Measurements from ENCODE around the gene FRRS1L. TPM values are rescaled to one million over a fixed set of nuclear protein-coding genes. Genes with fewer than 3 reads are reported as not detected.

Gene FRRS1L
- total and polyA plus RNA-seq, 2 donors (not counting 1 experiment from before 2014, with no cell fraction given): not detected

- H3K9me3 Mint-ChIP-seq (ENCODE audit: insufficient read depth): no peaks in the 10 kb centered on the region
- intact Hi-C loops (cut with micrococcal nuclease): no loop called here
Measured at GRCh38 chr9:109086221-109086620, 80.8 kb downstream of the FRRS1L start.

GRCh38 chr9:109085510-109085909, 81.5 kb downstream of the FRRS1L start:
- ATAC-seq (ENCODE audit: low read depth) (no peak), DNase-seq (no peak)
- Mint-ChIP-seq H3K4me1 (peaks cover 3% of the 10 kb centered on the region), H3K4me3 (no peak overlapping the region), H3K27me3 (no peaks in the 10 kb centered on the region), H3K27ac (no peak overlapping the region), H3K9me3 (ENCODE audit: insufficient read depth) (no peaks in the 10 kb centered on the region)
- CTCF ChIA-PET: no interaction called here
- intact Hi-C loops (cut with micrococcal nuclease): no loop called here
- H3K4me1 ChIP-seq (ENCODE audit: control insufficient read depth in 2 of 2, insufficient read depth in 2 of 2, low read length in 2 of 2): no peaks in the 10 kb centered on the region
- TF ChIP-seq CTCF (IDR thresholded peaks at IDR 0.05) (no peak), EZH2 (IDR thresholded peaks at IDR 0.05; ENCODE audit: borderline replicate concordance, insufficient read depth, low read depth, low read length, poor library complexity, severe bottlenecking) (no peak)
- H3K27me3 ChIP-seq (replicated peaks in 1 of 4; ENCODE audit: control extremely low read depth in 1 of 4, control insufficient read depth in 3 of 4, insufficient read depth in 4 of 4, low read length in 3 of 4): no peaks in the 10 kb centered on the region
- no peaks in the 10 kb centered on the region for H4K20me1 ChIP-seq (ENCODE audit: control insufficient read depth, insufficient read depth, low read length, poor library complexity, severe bottlenecking)
- no peak overlapping the region for H3K4me3 ChIP-seq (ENCODE audit: control extremely low read depth in 1 of 5, extremely low read depth in 1 of 5, insufficient read depth in 1 of 5, low read depth in 2 of 5, low read length in 4 of 5)
- POLR2A ChIA-PET: no interaction called here
- H3K4me2 ChIP-seq (replicated peaks; ENCODE audit: low read depth, low read length, poor library complexity, severe bottlenecking): no peak overlapping the region
- H3K9me3 ChIP-seq (ENCODE audit: control extremely low read depth in 1 of 3, control insufficient read depth in 2 of 3, insufficient read depth in 1 of 3, low read length in 2 of 3): no peaks in the 10 kb centered on the region
- H3K36me3 ChIP-seq (replicated peaks in 1 of 2; ENCODE audit: control extremely low read depth in 1 of 2, control insufficient read depth in 1 of 2, extremely low read depth in 1 of 2, insufficient read depth in 2 of 2, low read length in 1 of 2): peaks cover 0 to 55% of the 10 kb centered on the region in 2 experiments
- no peaks in the 10 kb centered on the region for H3K79me2 ChIP-seq (ENCODE audit: control insufficient read depth, insufficient read depth, low read length)
- no peak overlapping the region for H3K27ac ChIP-seq (ENCODE audit: low read length in 2 of 2)
- H2AFZ ChIP-seq (ENCODE audit: insufficient read depth, low read depth, low read length, poor library complexity, severe bottlenecking): no peak overlapping the region
- H3K9ac ChIP-seq (ENCODE audit: low read length): no peak overlapping the region

More at GRCh38 chr9:109086221-109086620, 80.8 kb downstream of the FRRS1L start:
- Mint-ChIP-seq H3K27ac (no peak overlapping the region), H3K4me3 (no peak overlapping the region), H3K4me1 (peaks cover 3% of the 10 kb centered on the region), H3K27me3 (no peaks in the 10 kb centered on the region)
- H3K9ac ChIP-seq (ENCODE audit: low read length): no peak overlapping the region
- ChIA-PET POLR2A (no interaction called here), CTCF (no interaction called here)
- no peak overlapping the region for H3K27ac ChIP-seq (ENCODE audit: low read length in 2 of 2)
- 77% methylated on average over 3 of the region's 3 CpGs for WGBS (ENCODE audit: insufficient coverage)
- peaks cover 0 to 59% of the 10 kb centered on the region in 2 experiments for H3K36me3 ChIP-seq (replicated peaks in 1 of 2; ENCODE audit: control extremely low read depth in 1 of 2, control insufficient read depth in 1 of 2, extremely low read depth in 1 of 2, insufficient read depth in 2 of 2, low read length in 1 of 2)
- H3K27me3 ChIP-seq (replicated peaks in 1 of 4; ENCODE audit: control extremely low read depth in 1 of 4, control insufficient read depth in 3 of 4, insufficient read depth in 4 of 4, low read length in 3 of 4): no peaks in the 10 kb centered on the region
- no peaks in the 10 kb centered on the region for H4K20me1 ChIP-seq (ENCODE audit: control insufficient read depth, insufficient read depth, low read length, poor library complexity, severe bottlenecking)
- H3K9me3 ChIP-seq (ENCODE audit: control extremely low read depth in 1 of 3, control insufficient read depth in 2 of 3, insufficient read depth in 1 of 3, low read length in 2 of 3): no peaks in the 10 kb centered on the region
- TF ChIP-seq CTCF (IDR thresholded peaks at IDR 0.05) (no peak), EZH2 (IDR thresholded peaks at IDR 0.05; ENCODE audit: borderline replicate concordance, insufficient read depth, low read depth, low read length, poor library complexity, severe bottlenecking) (no peak)
- no peak overlapping the region for H3K4me2 ChIP-seq (replicated peaks; ENCODE audit: low read depth, low read length, poor library complexity, severe bottlenecking)
- no peak overlapping the region for H3K4me3 ChIP-seq (ENCODE audit: control extremely low read depth in 1 of 5, extremely low read depth in 1 of 5, insufficient read depth in 1 of 5, low read depth in 2 of 5, low read length in 4 of 5)
- DNase-seq: no peak
- no peak overlapping the region for H2AFZ ChIP-seq (ENCODE audit: insufficient read depth, low read depth, low read length, poor library complexity, severe bottlenecking)
- no peaks in the 10 kb centered on the region for H3K4me1 ChIP-seq (ENCODE audit: control insufficient read depth in 2 of 2, insufficient read depth in 2 of 2, low read length in 2 of 2)
- no peaks in the 10 kb centered on the region for H3K79me2 ChIP-seq (ENCODE audit: control insufficient read depth, insufficient read depth, low read length)
- ATAC-seq (ENCODE audit: low read depth): no peak

Measured in B cell (primary cell).